Osteoblast (primary cell): ENCODE measurements around the gene RGS4. TPM values are rescaled to one million over a fixed set of nuclear protein-coding genes. Genes with fewer than 3 reads are reported as not detected.

ENCODE experiments used
- DNase-seq: peaks from one replicate; pipeline ENCODE4 v3.0.0; 2011; ENCODE audit warnings: low spot score, mixed read lengths; ENCODE audit not compliant: insufficient read length; ENCODE audit errors: missing footprints
- H2AFZ ChIP-seq: 2 replicates; pipeline ENCODE4 v1.6.0; 2011; ENCODE audit warnings: mild to moderate bottlenecking, low read length
- H3K27ac ChIP-seq: 2 replicates; pipeline ENCODE4 v1.5.1; 2011; ENCODE audit warnings: mild to moderate bottlenecking, low read depth, low read length, moderate library complexity
- H3K27me3 ChIP-seq: 2 replicates; pipeline ENCODE4 v1.6.0; 2012; ENCODE audit warnings: mild to moderate bottlenecking, control low read depth, inconsistent platforms, low read length, moderate library complexity; ENCODE audit not compliant: insufficient read depth
- H3K36me3 ChIP-seq: 2 replicates; pipeline ENCODE4 v1.5.1; 2011; ENCODE audit warnings: mild to moderate bottlenecking, low read length, control low read depth, moderate library complexity; ENCODE audit not compliant: insufficient read depth
- H3K4me1 ChIP-seq: 2 replicates; pipeline ENCODE4 v1.5.1; 2011; ENCODE audit warnings: mild to moderate bottlenecking, low read length, control low read depth, moderate library complexity; ENCODE audit not compliant: insufficient read depth
- H3K4me2 ChIP-seq: 2 replicates; pipeline ENCODE4 v1.6.0; 2011; ENCODE audit warnings: mild to moderate bottlenecking, low read length; ENCODE audit not compliant: insufficient read depth
- H3K4me3 ChIP-seq: fragments of 200-600 bp; sonication (generic); 3 replicates; pipeline ENCODE4 v1.5.1; 2012; ENCODE audit warnings: mild to moderate bottlenecking, low read length, inconsistent platforms; ENCODE audit not compliant: insufficient read depth
- H3K79me2 ChIP-seq: 2 replicates; pipeline ENCODE4 v1.6.0; 2012; ENCODE audit warnings: mild to moderate bottlenecking, low read length, control low read depth, inconsistent platforms; ENCODE audit not compliant: insufficient read depth
- H3K9me3 ChIP-seq: 2 replicates; pipeline ENCODE4 v1.5.1; 2011; ENCODE audit warnings: low read depth, low read length, control low read depth
- H4K20me1 ChIP-seq: 2 replicates; pipeline ENCODE4 v1.6.0; 2012; ENCODE audit warnings: mild to moderate bottlenecking, low read length, control low read depth; ENCODE audit not compliant: insufficient read depth
- total RNA-seq: library from RNA; depleted of rRNA; stranded (reverse); fragments of >200 nt; gene quantifications from 2 replicates; pipeline ENCODE4 v1.2.3, GENCODE V29; 2012
- TF ChIP-seq, protein P1 (sequence below): IDR thresholded peaks from 2 replicates; pipeline ENCODE4 v1.5.1; 2011; ENCODE audit warnings: mild to moderate bottlenecking, low read depth, low read length, moderate library complexity; ENCODE audit errors: extremely low read depth

The RGS4 gene
- total RNA-seq, 1 donor: 142 TPM

DNA sequence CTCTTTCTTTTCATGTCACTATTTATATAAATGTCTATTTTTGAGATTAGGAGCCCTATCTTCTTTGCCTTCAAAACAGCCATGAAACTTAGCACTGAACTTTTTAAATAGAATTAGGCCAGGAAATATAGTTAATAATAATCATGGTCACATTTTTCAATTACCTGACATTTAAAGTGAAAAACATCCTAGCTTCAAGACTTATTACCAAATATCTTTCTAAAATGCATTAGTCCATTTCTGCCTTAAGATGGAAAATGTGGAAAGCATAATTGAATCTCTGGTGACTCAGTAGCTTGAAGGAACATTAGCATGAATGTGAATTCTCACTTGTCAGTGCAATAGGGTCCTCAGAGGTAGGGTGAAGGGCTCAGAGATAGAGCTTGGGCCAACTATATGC is 18.7 kb upstream of the RGS4 start:
- Histone ChIP-seq H3K79me2 (no peaks in the 10 kb centered on the region), H4K20me1 (no peaks in the 10 kb centered on the region), H3K4me3 (no peak overlapping the region), H3K36me3 (no peaks in the 10 kb centered on the region), H3K27me3 (no peaks in the 10 kb centered on the region), H3K27ac (no peak overlapping the region), H3K4me2 (no peak overlapping the region), H3K9me3 (no peaks in the 10 kb centered on the region), H3K4me1 (no peaks in the 10 kb centered on the region), H2AFZ (no peak overlapping the region)
- TF ChIP-seq, protein P1, sequence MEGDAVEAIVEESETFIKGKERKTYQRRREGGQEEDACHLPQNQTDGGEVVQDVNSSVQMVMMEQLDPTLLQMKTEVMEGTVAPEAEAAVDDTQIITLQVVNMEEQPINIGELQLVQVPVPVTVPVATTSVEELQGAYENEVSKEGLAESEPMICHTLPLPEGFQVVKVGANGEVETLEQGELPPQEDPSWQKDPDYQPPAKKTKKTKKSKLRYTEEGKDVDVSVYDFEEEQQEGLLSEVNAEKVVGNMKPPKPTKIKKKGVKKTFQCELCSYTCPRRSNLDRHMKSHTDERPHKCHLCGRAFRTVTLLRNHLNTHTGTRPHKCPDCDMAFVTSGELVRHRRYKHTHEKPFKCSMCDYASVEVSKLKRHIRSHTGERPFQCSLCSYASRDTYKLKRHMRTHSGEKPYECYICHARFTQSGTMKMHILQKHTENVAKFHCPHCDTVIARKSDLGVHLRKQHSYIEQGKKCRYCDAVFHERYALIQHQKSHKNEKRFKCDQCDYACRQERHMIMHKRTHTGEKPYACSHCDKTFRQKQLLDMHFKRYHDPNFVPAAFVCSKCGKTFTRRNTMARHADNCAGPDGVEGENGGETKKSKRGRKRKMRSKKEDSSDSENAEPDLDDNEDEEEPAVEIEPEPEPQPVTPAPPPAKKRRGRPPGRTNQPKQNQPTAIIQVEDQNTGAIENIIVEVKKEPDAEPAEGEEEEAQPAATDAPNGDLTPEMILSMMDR: no peak
- DNase-seq: no peak

DNA sequence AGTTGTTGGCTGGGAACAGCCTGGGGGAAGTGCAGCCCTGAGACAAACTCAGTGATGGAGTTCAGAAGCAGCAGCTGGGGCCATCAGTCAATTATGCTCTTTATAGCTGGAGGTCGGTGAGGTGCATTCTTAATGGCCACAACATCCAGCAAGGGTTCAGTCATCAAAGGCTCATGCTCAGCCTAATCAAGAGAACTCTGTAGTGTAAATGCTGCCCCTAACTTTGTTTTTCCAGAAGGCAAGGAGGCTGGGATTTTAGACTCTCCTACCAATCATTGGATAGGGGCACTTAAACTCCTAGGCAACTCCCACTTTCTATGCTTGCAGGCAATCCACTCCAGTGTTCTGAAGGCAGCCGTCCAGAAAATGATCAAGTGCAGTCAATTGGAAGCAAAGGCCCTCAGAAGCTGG is 15.0 kb upstream of the RGS4 start:
- H3K27me3 ChIP-seq: no peaks in the 10 kb centered on the region
- H2AFZ ChIP-seq: no peak overlapping the region
- no peaks in the 10 kb centered on the region for H3K79me2 ChIP-seq
- H3K36me3 ChIP-seq: no peaks in the 10 kb centered on the region
- peaks cover 12% of the 10 kb centered on the region for H3K4me1 ChIP-seq
- H3K4me3 ChIP-seq: no peak overlapping the region
- no peaks in the 10 kb centered on the region for H4K20me1 ChIP-seq
- DNase-seq: no peak
- TF ChIP-seq, protein P1: no peak
- no peak overlapping the region for H3K4me2 ChIP-seq
- H3K27ac ChIP-seq: no peak overlapping the region
- H3K9me3 ChIP-seq: no peaks in the 10 kb centered on the region

DNA sequence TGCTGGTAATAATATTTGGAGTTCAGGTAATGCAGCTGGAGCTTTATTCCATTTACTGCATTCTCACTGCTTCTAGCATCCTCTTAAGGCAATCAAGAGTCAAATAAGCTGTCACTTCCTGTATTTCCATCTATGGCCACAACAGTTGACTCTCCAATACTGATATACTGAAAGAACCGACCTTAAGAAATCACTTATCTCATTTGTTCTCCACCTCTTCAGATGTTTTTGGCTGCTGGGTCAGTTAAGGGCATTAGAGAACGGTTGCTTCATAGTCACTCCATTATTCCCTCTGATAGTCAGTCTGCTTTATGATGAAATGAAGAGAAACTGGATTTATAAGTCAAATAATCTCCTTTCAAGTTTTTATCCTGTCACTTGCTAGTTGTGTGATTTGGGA is 14.2 kb upstream of the RGS4 start:
- Histone ChIP-seq H3K27ac (no peak overlapping the region), H3K4me3 (no peak overlapping the region), H3K4me2 (no peak overlapping the region), H3K79me2 (no peaks in the 10 kb centered on the region), H3K9me3 (no peaks in the 10 kb centered on the region), H4K20me1 (no peaks in the 10 kb centered on the region), H2AFZ (no peak overlapping the region), H3K4me1 (peaks cover 12% of the 10 kb centered on the region), H3K36me3 (no peaks in the 10 kb centered on the region), H3K27me3 (no peaks in the 10 kb centered on the region)
- TF ChIP-seq, protein P1: no peak
- DNase-seq: no peak

DNA sequence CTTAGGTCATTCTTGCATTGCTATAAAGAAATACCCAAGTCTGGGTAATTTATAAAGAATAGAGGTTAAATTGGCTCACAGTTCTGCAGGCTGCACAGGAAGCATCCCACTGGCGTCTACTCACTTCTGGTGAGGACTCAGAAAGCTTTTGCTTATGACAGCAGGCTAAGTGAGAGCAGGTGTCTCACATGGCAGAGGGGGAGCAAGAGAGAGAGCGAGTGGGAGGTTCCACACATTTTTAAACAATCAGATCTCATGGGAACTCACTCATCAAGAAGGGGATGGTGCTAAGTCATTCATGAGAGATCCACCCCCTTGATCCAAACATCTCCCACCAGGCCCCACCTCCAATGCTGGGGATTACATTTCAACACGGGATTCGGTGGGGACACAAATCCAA is 13.6 kb upstream of the RGS4 start:
- Histone ChIP-seq H3K9me3 (no peaks in the 10 kb centered on the region), H4K20me1 (no peaks in the 10 kb centered on the region), H3K4me1 (peaks cover 12% of the 10 kb centered on the region), H3K4me3 (no peak overlapping the region), H3K27me3 (no peaks in the 10 kb centered on the region), H2AFZ (no peak overlapping the region), H3K27ac (no peak overlapping the region), H3K4me2 (no peak overlapping the region), H3K79me2 (no peaks in the 10 kb centered on the region), H3K36me3 (no peaks in the 10 kb centered on the region)
- TF ChIP-seq, protein P1: no peak
- DNase-seq: no peak
